HepG2 (cell line): Measurements from ENCODE around the gene RASSF8. TPM values are rescaled to one million over a fixed set of nuclear protein-coding genes. Genes with fewer than 3 reads are reported as not detected.

Source experiments
- ATAC-seq: fragments of 200-7000 bp; cut with Tn5 transposase; 3 replicates; pipeline ENCODE4 v1.9.1; 2020; ENCODE audit warnings: mild to moderate bottlenecking, moderate library complexity
- BruUV-seq: library from RNA; stranded (reverse); fragments of 400-500 nt; replicated peaks from 2 replicates; lab custom pipeline; 2021; lab: Mats Ljungman, UMichigan
- CTCF ChIA-PET: fragments of 300-600 bp; formaldehyde crosslinking; extraction: SDS; loops from one replicate; lab custom pipeline; 2021; ENCODE audit warnings: low total read pairs, inconsistent platforms, low intra/inter-chr PET ratio; lab: Yijun Ruan, JAX
- POLR2A ChIA-PET: fragments of 350-600 bp; sonication (Branson Sonifier 250); formaldehyde crosslinking; loops from one replicate; lab custom pipeline; 2020; ENCODE audit warnings: antibody characterized with exemption, inconsistent platforms; lab: Yijun Ruan, JAX
- DNase-seq: peaks from one replicate; pipeline ENCODE4 v3.0.0-alpha.2; 2015; ENCODE audit warnings: low spot score
- FAIRE-seq: peaks from 3 replicates; lab custom pipeline; 2011; peaks lifted over from hg19 to GRCh38; lab: Jason Lieb, UNC
- H2AFZ ChIP-seq: one replicate; pipeline ENCODE4 v1.6.1; 2011; ENCODE audit warnings: low read length, inconsistent platforms
- H3K27ac ChIP-seq: fragments of 300-600 bp; 3 replicates; pipeline ENCODE4 v1.8.0; 2011; ENCODE audit warnings: mixed run types, mild to moderate bottlenecking, mixed read lengths, low read length, inconsistent platforms; ENCODE audit not compliant: insufficient read depth; ENCODE audit errors: extremely low read length
- H3K27me3 ChIP-seq, 2 experiments: fragments of 200-600 bp in 1 of 2; 2 replicates in 1 of 2; 3 replicates in 1 of 2; pipeline versions ENCODE4 v1.6.0 to v1.8.0; 2011; ENCODE audit warnings: low read length in 2 of 2, mild to moderate bottlenecking in 2 of 2, moderate library complexity in 2 of 2, inconsistent platforms in 1 of 2; ENCODE audit not compliant: insufficient read depth in 2 of 2, control insufficient read depth in 1 of 2
- H3K36me3 ChIP-seq, 2 experiments: fragments of 200-600 bp in 1 of 2; replicated peaks in 1 of 2; 2 replicates in 1 of 2; 3 replicates in 1 of 2; pipeline versions ENCODE4 v1.5.1 to v1.8.0; 2011; ENCODE audit warnings: low read length in 2 of 2, inconsistent platforms in 1 of 2; ENCODE audit not compliant: insufficient read depth in 2 of 2, control insufficient read depth in 1 of 2
- H3K4me1 ChIP-seq: 2 replicates; pipeline ENCODE4 v1.5.1; 2012; ENCODE audit warnings: low read length, inconsistent platforms; ENCODE audit not compliant: insufficient read depth
- H3K4me2 ChIP-seq: 2 replicates; pipeline ENCODE4 v1.6.0; 2011; ENCODE audit warnings: low read depth, low read length, inconsistent platforms
- H3K4me3 ChIP-seq, 3 experiments: fragments of 200-600 bp in 1 of 3; sonication (generic), shearing (Covaris generic) in 1 of 3; replicated peaks in 1 of 3; 2 replicates each; pipeline ENCODE4 v1.5.1; 2011 to 2016; ENCODE audit warnings: low read length in 3 of 3, inconsistent platforms in 2 of 3, low read depth in 2 of 3, mild to moderate bottlenecking in 2 of 3, control low read depth in 1 of 3, mixed read lengths in 1 of 3; ENCODE audit not compliant: insufficient read depth in 1 of 3
- H3K79me2 ChIP-seq: one replicate; pipeline ENCODE4 v1.6.1; 2011; ENCODE audit warnings: low read length, inconsistent platforms; ENCODE audit not compliant: insufficient read depth
- H3K9ac ChIP-seq: 2 replicates; pipeline ENCODE4 v1.6.0; 2011; ENCODE audit warnings: mild to moderate bottlenecking, low read depth, low read length, inconsistent platforms; ENCODE audit not compliant: insufficient read depth
- H3K9me3 ChIP-seq: 2 replicates; pipeline ENCODE4 v1.5.1; 2012; ENCODE audit warnings: mild to moderate bottlenecking, low read length
- H4K20me1 ChIP-seq: 2 replicates; pipeline ENCODE4 v1.6.0; 2011; ENCODE audit warnings: inconsistent platforms, mild to moderate bottlenecking, low read length, moderate library complexity; ENCODE audit not compliant: insufficient read depth
- AHDC1 ChIP-seq: sonication (generic); formaldehyde crosslinking; IDR thresholded peaks from 2 replicates; pipeline ENCODE4 v1.5.1; 2020; ENCODE audit warnings: mild to moderate bottlenecking, missing genetic modification reagents, borderline replicate concordance
- AKAP8 ChIP-seq: sonication (generic); formaldehyde crosslinking; IDR thresholded peaks from 2 replicates; pipeline ENCODE4 v1.5.1; 2020; ENCODE audit warnings: mild to moderate bottlenecking, missing genetic modification reagents
- ARID5B ChIP-seq: IDR thresholded peaks from 2 replicates; pipeline ENCODE4 v1.4.0; 2020; ENCODE audit warnings: mild to moderate bottlenecking, missing genetic modification reagents
- HMG20B ChIP-seq: conservative IDR thresholded peaks from 2 replicates; pipeline ENCODE4 v1.6.1; 2016; ENCODE audit warnings: missing genetic modification reagents, missing compliant biosample characterization
- POGZ ChIP-seq: sonication (generic); formaldehyde crosslinking; IDR thresholded peaks from 2 replicates; pipeline ENCODE4 v1.4.0; 2020; ENCODE audit warnings: mild to moderate bottlenecking, missing genetic modification reagents
- PTBP1 ChIP-seq: fragments of 200-400 bp; formaldehyde crosslinking; IDR thresholded peaks from 2 replicates; pipeline ENCODE4 v1.6.1; 2018; ENCODE audit warnings: low read length, low read depth; ENCODE audit not compliant: poor library complexity, severe bottlenecking
- ZNF296 ChIP-seq: sonication (generic); formaldehyde crosslinking; conservative IDR thresholded peaks from 2 replicates; pipeline ENCODE4 v1.5.0; 2020; ENCODE audit warnings: mild to moderate bottlenecking, missing genetic modification reagents
- ZNF337 ChIP-seq: sonication (generic); formaldehyde crosslinking; IDR thresholded peaks from 2 replicates; pipeline ENCODE4 v1.5.1; 2020; ENCODE audit warnings: missing genetic modification reagents, low read depth, mild to moderate bottlenecking, borderline replicate concordance
- ZNF496 ChIP-seq: sonication (generic); formaldehyde crosslinking; IDR thresholded peaks from 2 replicates; pipeline ENCODE4 v1.8.1; 2023; ENCODE audit warnings: mild to moderate bottlenecking, moderate library complexity, missing genetic modification reagents; ENCODE audit not compliant: insufficient replicate concordance
- in situ Hi-C: cut with HindIII; loops from 2 replicates; pipeline ENCODE4 v1.10.0; 2017; ENCODE audit warnings: low pct_unique_long_range_greater_than_20kb; ENCODE audit not compliant: extremely low pct_ligation_motif_present
- intact Hi-C: fragments of 100-400 bp; cut with micrococcal nuclease; formaldehyde crosslinking; loops from one replicate; pipeline ENCODE4 v1.10.0; 2022; ENCODE audit not compliant: unreplicated experiment
- polyA plus RNA-seq, 8 experiments: library from polyadenylated mRNA; depleted of rRNA in 3 of 8; stranded (reverse) in 7 of 8; unstranded in 1 of 8; fragments of >200 nt; fragmentation: Illumina TruSeq in 4 of 8; extraction: Trizol in 4 of 8; gene quantifications; 2 replicates each; pipeline versions ENCODE4 v1.2.1 to v1.2.3, GENCODE V29; 2011 to 2016; ENCODE audit warnings: low read depth in 4 of 8, missing spikeins in 1 of 8, mixed read lengths in 1 of 8; ENCODE audit not compliant: insufficient read depth in 1 of 8
- total RNA-seq, 5 experiments: library from RNA; depleted of rRNA; stranded (reverse); fragments of >200 nt; fragmentation: Illumina TruSeq; extraction: Trizol; gene quantifications; 2 replicates each; pipeline ENCODE4 v1.2.3, GENCODE V29; 2016; ENCODE audit warnings: low read depth in 1 of 5
- TF ChIP-seq, protein P1 (sequence below): sonication (generic); formaldehyde crosslinking; conservative IDR thresholded peaks from 2 replicates; pipeline ENCODE4 v1.8.0; 2022; ENCODE audit warnings: low read depth, missing genetic modification reagents
- TF ChIP-seq, protein P2 (sequence below): sonication (generic); formaldehyde crosslinking; IDR thresholded peaks from 2 replicates; pipeline ENCODE4 v1.5.0; 2020; ENCODE audit warnings: missing genetic modification reagents

Gene RASSF8
- total and polyA plus RNA-seq, 2 of the 13 experiments (the other 11 are each of a cell fraction or from before 2014, with no cell fraction given): 0.82 to 9.2 TPM

GRCh38 chr12:26127404-26127803 lies 168.9 kb downstream of the RASSF8 start (continued):
- no peak for TF ChIP-seq HMG20B
- TF ChIP-seq, protein P1, sequence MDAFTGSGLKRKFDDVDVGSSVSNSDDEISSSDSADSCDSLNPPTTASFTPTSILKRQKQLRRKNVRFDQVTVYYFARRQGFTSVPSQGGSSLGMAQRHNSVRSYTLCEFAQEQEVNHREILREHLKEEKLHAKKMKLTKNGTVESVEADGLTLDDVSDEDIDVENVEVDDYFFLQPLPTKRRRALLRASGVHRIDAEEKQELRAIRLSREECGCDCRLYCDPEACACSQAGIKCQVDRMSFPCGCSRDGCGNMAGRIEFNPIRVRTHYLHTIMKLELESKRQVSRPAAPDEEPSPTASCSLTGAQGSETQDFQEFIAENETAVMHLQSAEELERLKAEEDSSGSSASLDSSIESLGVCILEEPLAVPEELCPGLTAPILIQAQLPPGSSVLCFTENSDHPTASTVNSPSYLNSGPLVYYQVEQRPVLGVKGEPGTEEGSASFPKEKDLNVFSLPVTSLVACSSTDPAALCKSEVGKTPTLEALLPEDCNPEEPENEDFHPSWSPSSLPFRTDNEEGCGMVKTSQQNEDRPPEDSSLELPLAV: no peak
- no peak for TF ChIP-seq AKAP8 (CRISPR knock-in tag)

- Histone ChIP-seq H3K4me2 (no peak overlapping the region), H3K9me3 (no peaks in the 10 kb centered on the region), H3K9ac (no peak overlapping the region), H4K20me1 (no peaks in the 10 kb centered on the region), H3K27me3 (peaks cover 12 to 63% of the 10 kb centered on the region in 2 experiments), H3K4me3 (no peak overlapping the region), H3K36me3 (no peaks in the 10 kb centered on the region), H2AFZ (no peak overlapping the region), H3K4me1 (peaks cover 15% of the 10 kb centered on the region), H3K27ac (no peak overlapping the region), H3K79me2 (no peaks in the 10 kb centered on the region)
- BruUV-seq: no TSS peak
- FAIRE-seq: no peak
- no peak for DNase-seq
- no peak for ATAC-seq
- ChIA-PET POLR2A (no interaction called here), CTCF (no interaction called here)
- in situ Hi-C loops: loop anchor here (10.0 kb wide), 1 partner anchor 187 kb away; no protein-coding TSS in a partner anchor
- intact Hi-C loops: no loop called here
- TF ChIP-seq ARID5B: no peak
- TF ChIP-seq ZNF296: no peak
- TF ChIP-seq ZNF337: no peak
- no peak for TF ChIP-seq PTBP1
- no peak for TF ChIP-seq POGZ (CRISPR knock-in tag)
- TF ChIP-seq ZNF496 (CRISPR knock-in tag): no peak
- TF ChIP-seq, protein P2, sequence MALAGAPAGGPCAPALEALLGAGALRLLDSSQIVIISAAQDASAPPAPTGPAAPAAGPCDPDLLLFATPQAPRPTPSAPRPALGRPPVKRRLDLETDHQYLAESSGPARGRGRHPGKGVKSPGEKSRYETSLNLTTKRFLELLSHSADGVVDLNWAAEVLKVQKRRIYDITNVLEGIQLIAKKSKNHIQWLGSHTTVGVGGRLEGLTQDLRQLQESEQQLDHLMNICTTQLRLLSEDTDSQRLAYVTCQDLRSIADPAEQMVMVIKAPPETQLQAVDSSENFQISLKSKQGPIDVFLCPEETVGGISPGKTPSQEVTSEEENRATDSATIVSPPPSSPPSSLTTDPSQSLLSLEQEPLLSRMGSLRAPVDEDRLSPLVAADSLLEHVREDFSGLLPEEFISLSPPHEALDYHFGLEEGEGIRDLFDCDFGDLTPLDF: no peak
- TF ChIP-seq AHDC1: no peak
Measured at GRCh38 chr12:26128168-26128567, 169.7 kb downstream of the RASSF8 start.
